Neural cell (in vitro differentiated cells): ENCODE results near the gene UMPS. TPM values are rescaled to one million over a fixed set of nuclear protein-coding genes. Genes with fewer than 3 reads are reported as not detected.

Experiments used
- H2AFZ ChIP-seq: fragments of 200-600, 300-800 bp; sonication (generic), shearing (Covaris generic); 2 replicates; pipeline ENCODE4 v1.6.0; 2014; ENCODE audit warnings: low read depth, mild to moderate bottlenecking, antibody characterized with exemption, low read length, moderate library complexity
- H3F3A ChIP-seq: fragments of 200-600 bp; shearing (Covaris generic); 2 replicates; pipeline ENCODE4 v1.6.1; 2016; ENCODE audit warnings: mild to moderate bottlenecking, moderate library complexity, mixed read lengths, antibody characterized with exemption, low read length; ENCODE audit not compliant: insufficient read depth, poor library complexity, severe bottlenecking
- H3K27ac ChIP-seq: fragments of 200-600, 300-800 bp; sonication (generic), shearing (Covaris generic); 2 replicates; pipeline ENCODE4 v1.5.1; 2014; ENCODE audit warnings: mild to moderate bottlenecking, low read length, moderate library complexity
- H3K27me3 ChIP-seq: fragments of 300-800, 200-600 bp; sonication (generic), shearing (Covaris generic); 2 replicates; pipeline ENCODE4 v1.6.0; 2014; ENCODE audit warnings: mild to moderate bottlenecking, low read depth, low read length, moderate library complexity; ENCODE audit not compliant: insufficient read depth
- H3K36me3 ChIP-seq: fragments of 300-800, 200-600 bp; sonication (generic), shearing (Covaris generic); 2 replicates; pipeline ENCODE4 v1.5.1; 2014; ENCODE audit warnings: mild to moderate bottlenecking, antibody characterized with exemption, low read length, moderate library complexity; ENCODE audit not compliant: insufficient read depth
- H3K4me2 ChIP-seq: fragments of 300-800, 200-600 bp; sonication (generic), shearing (Covaris generic); 2 replicates; pipeline ENCODE4 v1.6.0; 2014; ENCODE audit warnings: mild to moderate bottlenecking, low read length
- H3K4me3 ChIP-seq: fragments of 300-800, 200-600 bp; sonication (generic), shearing (Covaris generic); 2 replicates; pipeline ENCODE4 v1.5.1; 2014; ENCODE audit warnings: mild to moderate bottlenecking, low read length, moderate library complexity
- H3K79me2 ChIP-seq: fragments of 200-600 bp; shearing (Covaris generic); replicated peaks from 2 replicates; pipeline ENCODE4 v1.6.0; 2014; ENCODE audit warnings: mild to moderate bottlenecking, low read length, moderate library complexity; ENCODE audit not compliant: insufficient read depth
- H3K9ac ChIP-seq: fragments of 300-800, 200-600 bp; sonication (generic), shearing (Covaris generic); 2 replicates; pipeline ENCODE4 v1.6.1; 2016; ENCODE audit warnings: mild to moderate bottlenecking, low read length, mixed read lengths
- H3K9me2 ChIP-seq: fragments of 200-600 bp; shearing (Covaris generic); 2 replicates; pipeline ENCODE4 v1.6.1; 2016; ENCODE audit warnings: mild to moderate bottlenecking, low read length, mixed read lengths; ENCODE audit not compliant: insufficient read depth
- H3K9me3 ChIP-seq: fragments of 200-600, 300-800 bp; sonication (generic), shearing (Covaris generic); 2 replicates; pipeline ENCODE4 v1.6.1; 2016; ENCODE audit warnings: mild to moderate bottlenecking, mixed run types, low read length, moderate library complexity, mixed read lengths
- H4K20me1 ChIP-seq: fragments of 200-600 bp; shearing (Covaris generic); 2 replicates; pipeline ENCODE4 v1.6.1; 2016; ENCODE audit warnings: mild to moderate bottlenecking, mixed run types; ENCODE audit not compliant: insufficient read depth
- CTCF ChIP-seq: fragments of 450-650 bp; IDR thresholded peaks from 2 replicates; pipeline ENCODE4 v1.5.1; 2014; ENCODE audit warnings: antibody characterized with exemption, mild to moderate bottlenecking, moderate library complexity; ENCODE audit not compliant: poor library complexity, severe bottlenecking
- EP300 ChIP-seq: fragments of 450-650 bp; conservative IDR thresholded peaks from 2 replicates; pipeline ENCODE4 v1.6.1; 2014; ENCODE audit warnings: antibody characterized with exemption, mild to moderate bottlenecking, moderate library complexity; ENCODE audit not compliant: poor library complexity, severe bottlenecking
- EZH2 ChIP-seq: fragments of 200-600, 300-800 bp; shearing (Covaris generic), sonication (generic); IDR thresholded peaks from 2 replicates; pipeline ENCODE4 v1.6.1; 2014; ENCODE audit warnings: antibody characterized with exemption, low read length, borderline replicate concordance, mild to moderate bottlenecking; ENCODE audit not compliant: insufficient read depth, poor library complexity, severe bottlenecking
- MXI1 ChIP-seq: fragments of 450-650 bp; conservative IDR thresholded peaks from 2 replicates; pipeline ENCODE4 v1.6.1; 2014; ENCODE audit warnings: antibody characterized with exemption, mild to moderate bottlenecking; ENCODE audit not compliant: poor library complexity, severe bottlenecking
- RAD21 ChIP-seq: fragments of 450-650 bp; conservative IDR thresholded peaks from 2 replicates; pipeline ENCODE4 v1.6.1; 2014; ENCODE audit warnings: antibody characterized with exemption, mild to moderate bottlenecking, moderate library complexity
- SMC3 ChIP-seq: fragments of 450-650 bp; conservative IDR thresholded peaks from 2 replicates; pipeline ENCODE4 v1.6.1; 2014; ENCODE audit warnings: antibody characterized with exemption, mild to moderate bottlenecking, moderate library complexity; ENCODE audit not compliant: poor library complexity
- TAF1 ChIP-seq: IDR thresholded peaks from 2 replicates; pipeline ENCODE4 v1.6.1; 2012; ENCODE audit warnings: low read depth
- polyA plus RNA-seq: library from polyadenylated mRNA; depleted of rRNA; stranded (reverse); fragments of >200 nt; gene quantifications from 2 replicates; pipeline ENCODE4 v1.2.3, GENCODE V29; 2014
- TF ChIP-seq, protein P1 (sequence below): IDR thresholded peaks from 2 replicates; pipeline ENCODE4 v1.6.1; 2012; ENCODE audit warnings: borderline replicate concordance

The UMPS gene
- polyA plus RNA-seq, 1 donor from 2014 or later: 22.5 TPM

- Histone ChIP-seq H3K9ac (no peak overlapping the region), H2AFZ (no peak overlapping the region), H3K27me3 (no peaks in the 10 kb centered on the region), H3K9me2 (no peaks in the 10 kb centered on the region), H3K36me3 (no peaks in the 10 kb centered on the region), H3K79me2 (no peaks in the 10 kb centered on the region), H3K9me3 (no peaks in the 10 kb centered on the region), H3K4me2 (no peak overlapping the region), H3K4me3 (no peak overlapping the region), H4K20me1 (no peaks in the 10 kb centered on the region), H3K27ac (peak overlapping the region; percentile 10), H3F3A (no peaks in the 10 kb centered on the region)
- no peak for TF ChIP-seq RAD21
These were observed 29.2 kb upstream of the UMPS start for GRCh38 chr3:124700880-124701684.

DNA sequence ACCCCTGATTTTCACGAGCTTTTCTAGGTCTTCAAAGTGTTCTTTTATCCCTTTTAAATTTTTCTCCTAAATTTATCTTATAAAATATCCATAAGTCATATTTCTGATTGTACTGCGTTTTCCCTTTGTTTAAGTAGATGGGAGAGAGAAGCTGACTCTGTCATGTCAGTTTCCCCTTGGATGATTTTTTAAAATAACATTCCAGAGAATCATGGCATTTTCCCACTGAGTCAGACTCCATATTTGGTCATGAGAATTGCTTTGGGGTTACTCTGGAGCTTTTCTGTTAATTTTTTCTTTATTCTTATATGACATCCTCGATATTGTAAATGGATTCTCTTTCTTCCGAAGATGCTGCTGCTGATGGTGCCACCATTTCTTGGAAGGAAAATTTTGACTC lies 28.6 kb upstream of the UMPS start:
- no peak overlapping the region for H3K9ac ChIP-seq
- H3K36me3 ChIP-seq: no peaks in the 10 kb centered on the region
- H3F3A ChIP-seq: no peaks in the 10 kb centered on the region
- H3K4me3 ChIP-seq: no peak overlapping the region
- H4K20me1 ChIP-seq: no peaks in the 10 kb centered on the region
- peak overlapping the region; percentile 30 for H3K27ac ChIP-seq
- no peaks in the 10 kb centered on the region for H3K9me2 ChIP-seq
- H2AFZ ChIP-seq: no peak overlapping the region
- no peaks in the 10 kb centered on the region for H3K9me3 ChIP-seq
- no peaks in the 10 kb centered on the region for H3K79me2 ChIP-seq
- TF ChIP-seq EZH2 (no peak), TAF1 (no peak), RAD21 (no peak)
- TF ChIP-seq, protein P1, sequence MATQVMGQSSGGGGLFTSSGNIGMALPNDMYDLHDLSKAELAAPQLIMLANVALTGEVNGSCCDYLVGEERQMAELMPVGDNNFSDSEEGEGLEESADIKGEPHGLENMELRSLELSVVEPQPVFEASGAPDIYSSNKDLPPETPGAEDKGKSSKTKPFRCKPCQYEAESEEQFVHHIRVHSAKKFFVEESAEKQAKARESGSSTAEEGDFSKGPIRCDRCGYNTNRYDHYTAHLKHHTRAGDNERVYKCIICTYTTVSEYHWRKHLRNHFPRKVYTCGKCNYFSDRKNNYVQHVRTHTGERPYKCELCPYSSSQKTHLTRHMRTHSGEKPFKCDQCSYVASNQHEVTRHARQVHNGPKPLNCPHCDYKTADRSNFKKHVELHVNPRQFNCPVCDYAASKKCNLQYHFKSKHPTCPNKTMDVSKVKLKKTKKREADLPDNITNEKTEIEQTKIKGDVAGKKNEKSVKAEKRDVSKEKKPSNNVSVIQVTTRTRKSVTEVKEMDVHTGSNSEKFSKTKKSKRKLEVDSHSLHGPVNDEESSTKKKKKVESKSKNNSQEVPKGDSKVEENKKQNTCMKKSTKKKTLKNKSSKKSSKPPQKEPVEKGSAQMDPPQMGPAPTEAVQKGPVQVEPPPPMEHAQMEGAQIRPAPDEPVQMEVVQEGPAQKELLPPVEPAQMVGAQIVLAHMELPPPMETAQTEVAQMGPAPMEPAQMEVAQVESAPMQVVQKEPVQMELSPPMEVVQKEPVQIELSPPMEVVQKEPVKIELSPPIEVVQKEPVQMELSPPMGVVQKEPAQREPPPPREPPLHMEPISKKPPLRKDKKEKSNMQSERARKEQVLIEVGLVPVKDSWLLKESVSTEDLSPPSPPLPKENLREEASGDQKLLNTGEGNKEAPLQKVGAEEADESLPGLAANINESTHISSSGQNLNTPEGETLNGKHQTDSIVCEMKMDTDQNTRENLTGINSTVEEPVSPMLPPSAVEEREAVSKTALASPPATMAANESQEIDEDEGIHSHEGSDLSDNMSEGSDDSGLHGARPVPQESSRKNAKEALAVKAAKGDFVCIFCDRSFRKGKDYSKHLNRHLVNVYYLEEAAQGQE: no peak
- H3K4me2 ChIP-seq: no peak overlapping the region
- H3K27me3 ChIP-seq: no peaks in the 10 kb centered on the region

DNA sequence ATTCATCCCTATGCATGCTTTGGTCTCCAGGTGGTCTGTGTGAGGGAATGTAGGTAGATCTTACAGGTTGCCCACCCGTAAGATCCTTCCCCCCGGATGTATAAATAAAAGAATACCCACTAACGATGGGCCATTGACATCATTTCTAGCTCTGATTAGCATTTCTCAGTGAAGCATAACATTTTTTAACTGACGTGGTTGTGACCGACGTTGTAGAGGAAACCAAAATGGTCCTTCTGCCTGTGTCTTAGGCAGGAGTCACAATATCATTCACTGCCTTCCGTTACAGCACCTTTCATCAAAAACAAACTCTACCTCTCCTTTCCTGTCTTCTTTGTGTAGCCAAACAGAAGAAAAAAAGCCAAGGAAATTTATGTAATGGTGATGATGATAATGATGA lies 27.3 kb upstream of the UMPS start:
- Histone ChIP-seq H3K27ac (no peak overlapping the region), H3K9me2 (no peaks in the 10 kb centered on the region), H3K36me3 (no peaks in the 10 kb centered on the region), H3K4me3 (no peak overlapping the region), H3K27me3 (no peaks in the 10 kb centered on the region), H3K9ac (no peak overlapping the region), H3K79me2 (no peaks in the 10 kb centered on the region), H2AFZ (no peak overlapping the region), H3F3A (no peaks in the 10 kb centered on the region), H3K4me2 (no peak overlapping the region), H4K20me1 (no peaks in the 10 kb centered on the region), H3K9me3 (no peaks in the 10 kb centered on the region)
- TF ChIP-seq RAD21: no peak
- TF ChIP-seq CTCF: no peak
- no peak for TF ChIP-seq MXI1
- no peak for TF ChIP-seq SMC3
- TF ChIP-seq EP300: no peak
- no peak for TF ChIP-seq TAF1
